ENCODE data around the gene LSG1. TPM values are rescaled to one million over a fixed set of nuclear protein-coding genes. Genes with fewer than 3 reads are reported as not detected.

LSG1 gene
- total RNA-seq (2022; extraction: Qiagen RNA extraction) = 30.6 to 35.3 TPM (median 31.4 TPM) in 5 replicates

DNA sequence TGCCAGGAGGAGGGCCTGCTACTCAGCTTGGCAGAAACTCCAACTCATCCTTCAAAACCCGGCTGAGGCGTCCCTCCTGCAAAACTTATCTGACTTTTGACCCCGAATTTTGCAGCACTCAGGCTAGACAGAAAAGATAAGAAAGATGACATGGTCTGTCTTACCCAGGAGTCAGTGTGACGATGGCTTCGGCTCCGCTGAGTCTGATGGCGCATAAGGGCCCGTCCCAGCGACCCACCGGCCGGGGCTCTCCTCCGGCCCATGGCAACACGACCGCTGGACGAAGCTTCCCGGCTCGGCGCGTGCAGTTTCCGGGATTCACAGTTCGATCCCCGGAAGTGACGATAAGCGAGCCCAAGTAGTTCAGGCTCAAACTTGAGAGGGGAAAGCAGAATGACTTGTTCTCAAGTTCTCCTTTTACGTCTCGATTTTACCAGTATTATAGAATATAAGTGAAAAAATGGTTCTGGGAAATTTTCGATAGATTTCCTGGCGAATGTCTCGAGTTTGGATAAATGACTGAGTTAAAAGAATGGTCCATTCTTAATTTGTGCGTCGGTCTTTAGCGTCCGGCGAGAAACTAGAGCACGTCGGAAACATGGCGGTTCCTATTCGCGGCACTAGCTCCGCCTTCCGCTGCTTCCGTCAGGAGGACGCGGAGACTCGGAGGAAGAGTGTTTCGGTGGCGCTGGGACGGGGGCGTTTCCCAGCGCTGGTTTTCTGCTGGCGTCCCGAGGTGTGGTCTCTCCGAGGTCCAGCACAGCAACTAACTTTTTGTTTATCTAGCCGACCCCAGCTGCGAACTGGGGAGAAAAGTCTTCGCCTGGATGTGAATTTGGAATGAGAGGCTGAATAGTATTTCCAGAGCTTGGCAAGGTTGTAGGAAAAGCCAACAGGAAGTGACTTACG, at the start of gene LSG1:
TSS of gene LSG1 (minus strand) at position 292 of the 909 bp plus-strand sequence. CDS start at position 263, 29 bp downstream.

DNA sequence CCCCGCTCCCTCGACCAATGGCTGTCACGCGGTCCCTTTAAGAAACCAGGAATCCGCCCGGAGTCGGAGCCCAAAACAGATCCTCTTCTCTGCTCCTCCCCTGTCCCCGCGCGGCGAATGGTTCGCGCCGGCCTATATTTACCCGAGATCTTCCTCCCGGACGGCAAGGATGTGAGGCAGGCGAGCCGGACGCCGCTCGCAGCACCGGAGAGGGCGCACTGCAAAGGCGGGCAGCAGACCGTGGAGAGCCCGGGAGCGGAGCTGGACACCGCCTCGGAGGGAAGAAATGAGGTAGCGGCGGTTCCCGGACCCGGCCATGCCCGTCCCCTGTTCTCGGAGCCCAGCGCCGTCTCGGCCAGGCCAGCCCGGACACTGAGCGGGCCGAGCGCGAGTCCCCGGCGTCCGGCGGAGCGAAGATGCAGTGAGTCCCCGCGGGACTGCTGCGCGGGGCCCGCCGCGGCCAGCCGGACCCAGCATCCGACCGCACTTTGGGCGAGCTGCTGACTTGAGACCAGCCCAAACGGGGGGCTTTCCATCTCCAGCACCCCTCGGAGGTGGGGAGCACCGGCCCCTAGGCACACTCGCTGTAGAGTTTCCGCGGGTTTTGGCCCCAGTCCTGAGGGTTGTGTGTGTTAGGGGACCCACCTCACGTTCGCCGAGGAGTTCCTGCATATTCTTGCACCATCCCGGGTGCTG, 13.9 kb upstream of the LSG1 start, which contains the start of gene FAM43A:
TSS of gene FAM43A (plus strand) at position 166 of the 696 bp plus-strand sequence. CDS start 944 bp downstream, outside the sequence.

DNA sequence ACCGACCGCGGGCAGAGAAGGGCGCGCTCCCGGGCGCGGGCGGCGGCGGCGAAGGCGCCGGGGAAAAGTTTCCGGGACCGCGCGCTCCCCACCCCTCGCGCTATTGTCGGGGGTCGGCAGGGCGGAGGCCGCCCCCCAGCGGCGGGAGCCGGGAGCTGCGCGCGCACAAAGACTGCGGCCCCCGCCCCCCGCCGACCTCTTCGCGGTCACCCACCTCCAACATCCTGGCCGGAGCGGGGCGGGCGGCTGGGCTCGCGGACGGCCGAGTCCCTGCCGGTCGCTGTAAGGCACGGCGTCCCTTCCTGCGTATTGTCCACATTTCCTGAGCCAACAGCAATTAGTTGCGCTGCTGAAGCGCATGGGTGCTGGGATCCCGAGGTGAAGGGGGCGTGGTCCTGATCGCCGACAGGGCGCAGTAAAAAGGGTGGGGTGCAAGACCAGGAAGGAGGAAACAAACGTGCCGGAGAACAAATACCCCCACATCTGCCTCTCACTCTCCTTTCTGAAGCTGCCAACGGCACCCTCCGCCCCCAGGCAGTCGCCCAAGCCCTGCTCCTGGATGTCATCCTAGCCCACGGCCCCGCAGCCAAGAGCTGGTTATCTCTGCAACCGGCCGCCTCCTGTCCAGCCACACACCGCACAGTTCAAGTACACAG, 38.5 kb downstream of the LSG1 start, which contains the start of gene TMEM44:
TSS of gene TMEM44 (minus strand) at position 71 of the 656 bp plus-strand sequence. CDS start 204 bp downstream, outside the sequence.

Other genes with a start within 250 kb of the LSG1 start
- gene ATP13A3, start 185.2 kb downstream of the LSG1 start, total RNA-seq (2022; extraction: Qiagen RNA extraction) = 25.3 to 39.8 TPM (median 36.2 TPM) in 5 replicates
- gene TMEM44, start 38.8 kb downstream of the LSG1 start, total RNA-seq (2022; extraction: Qiagen RNA extraction) = 10.1 to 12.8 TPM (median 12.3 TPM) in 5 replicates
- gene FAM43A, start 13.7 kb upstream of the LSG1 start, total RNA-seq (2022; extraction: Qiagen RNA extraction) = 3.8 to 9.7 TPM (median 8.6 TPM) in 5 replicates